CD4-positive, alpha-beta T cell treated with Interferon gamma for 1 hour (primary cell): ENCODE measurements around the gene DGCR6.
"Not testable (repeated sequence)": the region's sequence is repeated elsewhere in the genome, so short reads cannot be mapped to it uniquely, and the experiment has no call there.

Source experiments
- DNase-seq: peaks from one replicate; pipeline ENCODE4 v3.0.0-alpha.2; 2020

DGCR6 gene

DNA sequence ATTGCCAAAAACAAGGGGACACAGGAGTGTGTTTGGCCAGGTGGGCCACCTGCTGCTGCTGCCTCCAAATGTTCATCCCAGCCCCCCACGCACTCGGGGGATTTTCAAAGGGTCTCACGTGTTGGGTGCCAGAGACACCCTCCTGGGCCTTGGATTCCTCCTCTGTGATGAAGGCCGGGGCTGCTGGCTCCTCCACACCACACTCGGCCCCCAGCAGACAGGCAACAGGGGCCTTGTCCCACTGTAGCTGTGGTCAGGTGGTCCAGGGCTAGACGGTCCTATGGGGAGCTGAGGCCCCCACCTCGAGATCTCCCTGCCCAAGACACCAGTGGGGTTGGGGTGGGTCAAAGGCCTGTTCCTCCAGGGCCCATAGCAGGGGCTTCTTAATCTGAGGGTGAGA lies 55.1 kb downstream of the DGCR6 start:
- not testable (repeated sequence) for DNase-seq
